Choroid plexus epithelial cell (primary cell): ENCODE measurements around the gene ETFBKMT.
"Not testable (repeated sequence)": the region's sequence is repeated elsewhere in the genome, so short reads cannot be mapped to it uniquely, and the experiment has no call there.

Experiments
- DNase-seq: peaks from one replicate; pipeline ENCODE4 v3.0.0-alpha.2; 2010; ENCODE audit warnings: low read depth
- H3K4me3 ChIP-seq: 2 replicates; pipeline ENCODE4 v1.5.1; 2011; ENCODE audit warnings: low read depth, mild to moderate bottlenecking, control low read depth, low read length, moderate library complexity
- TF ChIP-seq, protein P1 (sequence below): conservative IDR thresholded peaks from 2 replicates; pipeline ENCODE4 v1.5.1; 2011; ENCODE audit warnings: low read depth, mild to moderate bottlenecking, control low read depth, inconsistent platforms, low read length, moderate library complexity

The ETFBKMT gene

GRCh38 chr12:31655792-31656191, 3.7 kb upstream of the ETFBKMT start:
- TF ChIP-seq, protein P1, sequence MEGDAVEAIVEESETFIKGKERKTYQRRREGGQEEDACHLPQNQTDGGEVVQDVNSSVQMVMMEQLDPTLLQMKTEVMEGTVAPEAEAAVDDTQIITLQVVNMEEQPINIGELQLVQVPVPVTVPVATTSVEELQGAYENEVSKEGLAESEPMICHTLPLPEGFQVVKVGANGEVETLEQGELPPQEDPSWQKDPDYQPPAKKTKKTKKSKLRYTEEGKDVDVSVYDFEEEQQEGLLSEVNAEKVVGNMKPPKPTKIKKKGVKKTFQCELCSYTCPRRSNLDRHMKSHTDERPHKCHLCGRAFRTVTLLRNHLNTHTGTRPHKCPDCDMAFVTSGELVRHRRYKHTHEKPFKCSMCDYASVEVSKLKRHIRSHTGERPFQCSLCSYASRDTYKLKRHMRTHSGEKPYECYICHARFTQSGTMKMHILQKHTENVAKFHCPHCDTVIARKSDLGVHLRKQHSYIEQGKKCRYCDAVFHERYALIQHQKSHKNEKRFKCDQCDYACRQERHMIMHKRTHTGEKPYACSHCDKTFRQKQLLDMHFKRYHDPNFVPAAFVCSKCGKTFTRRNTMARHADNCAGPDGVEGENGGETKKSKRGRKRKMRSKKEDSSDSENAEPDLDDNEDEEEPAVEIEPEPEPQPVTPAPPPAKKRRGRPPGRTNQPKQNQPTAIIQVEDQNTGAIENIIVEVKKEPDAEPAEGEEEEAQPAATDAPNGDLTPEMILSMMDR, result no peak
- DNase-seq, result no peak
- H3K4me3 ChIP-seq, result no peak overlapping the region

GRCh38 chr12:31658471-31659086, 909 bp upstream of the ETFBKMT start:
- TF ChIP-seq, protein P1, result no peak
- DNase-seq, result no peak
- H3K4me3 ChIP-seq, result peak overlapping the region; percentile 75

DNA sequence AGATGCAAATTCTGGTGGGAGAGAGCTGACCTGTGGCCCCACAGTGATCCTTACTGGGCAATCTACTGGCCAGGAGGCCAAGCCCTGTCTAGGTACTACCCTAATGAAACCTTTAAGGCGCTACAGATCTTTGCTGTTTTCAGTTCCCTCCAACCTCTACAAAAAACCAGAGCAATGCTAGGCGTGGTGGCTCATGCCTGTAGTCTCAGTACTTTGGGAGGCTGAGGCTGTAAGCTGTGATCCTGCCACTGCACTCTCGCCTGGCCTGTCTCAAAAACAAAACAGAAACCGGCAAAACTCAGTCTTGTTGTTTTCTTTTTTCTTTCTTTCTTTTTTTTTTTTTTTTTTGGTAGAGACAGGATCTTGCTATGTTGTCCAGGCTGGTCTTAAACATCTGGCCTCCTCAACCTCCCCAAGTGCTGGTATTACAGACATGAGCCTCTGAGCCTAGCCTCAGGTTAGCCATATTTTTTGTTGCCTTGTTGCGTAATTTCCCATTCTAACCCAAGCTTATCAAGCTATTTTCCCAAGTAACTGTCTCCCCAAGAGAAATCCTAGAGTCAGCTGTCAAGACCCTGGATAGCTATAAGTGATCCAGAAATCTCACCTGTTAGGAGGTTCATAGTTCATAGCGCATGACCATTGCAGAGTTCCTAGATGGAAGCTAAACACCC, 2.8 kb downstream of the ETFBKMT start:
- H3K4me3 ChIP-seq, result no peak overlapping the region
- TF ChIP-seq, protein P1, result no peak
- DNase-seq, result no peak

GRCh38 chr12:31663576-31663975, 4.1 kb downstream of the ETFBKMT start:
- TF ChIP-seq, protein P1, result no peak
- H3K4me3 ChIP-seq, result no peak overlapping the region
- DNase-seq, result no peak

- DNase-seq, result no peak
- TF ChIP-seq, protein P1, result no peak
- no peak overlapping the region for H3K4me3 ChIP-seq
Observed at GRCh38 chr12:31664038-31664437, 4.5 kb downstream of the ETFBKMT start.

DNA sequence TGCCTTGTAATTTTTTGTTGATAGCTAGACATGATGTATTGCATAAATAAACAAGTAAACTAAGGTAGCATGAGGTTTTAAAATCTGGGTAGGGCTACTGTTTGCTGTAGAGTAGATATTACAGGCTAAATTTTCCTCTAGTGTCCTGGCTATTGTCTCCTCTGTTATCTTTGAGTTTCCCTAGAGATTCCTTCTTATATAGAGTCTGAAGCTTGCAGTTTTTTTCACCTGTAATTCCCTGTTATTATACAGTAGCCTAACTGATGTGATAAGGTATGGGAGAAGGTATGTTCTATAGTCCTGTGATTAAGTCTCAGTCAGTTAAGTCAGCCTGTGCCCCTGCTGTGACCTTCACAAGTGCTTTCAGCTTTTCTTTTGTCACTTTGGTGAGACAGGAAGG, 9.5 kb downstream of the ETFBKMT start:
- H3K4me3 ChIP-seq, result no peak overlapping the region
- TF ChIP-seq, protein P1, result no peak
- DNase-seq, result no peak

GRCh38 chr12:31669582-31669981, 10.1 kb downstream of the ETFBKMT start:
- not testable (repeated sequence) for H3K4me3 ChIP-seq, DNase-seq
